ENCODE measurements around the gene HNRNPUL1.

GRCh38 chr19:41355802-41356201, 91.6 kb downstream of the HNRNPUL1 start:
- TF ChIP-seq CTCF (conservative IDR thresholded peaks at IDR 0.05) (no peak), ZFX (IDR thresholded peaks at IDR 0.05) (no peak)

Measured in C4-2B (cell line).